Left lung (tissue), 10 donors: ENCODE results near the gene DLL4. TPM values are rescaled to one million over a fixed set of nuclear protein-coding genes. Genes with fewer than 3 reads are reported as not detected.

ENCODE experiments used
- ATAC-seq: fragments of 200-7000 bp; cut with Tn5 transposase; one replicate; pipeline ENCODE4 v1.9.1; 2020; ENCODE audit warnings: moderate library complexity
- DNase-seq, 4 donors: peaks; one replicate each; pipeline ENCODE4 v3.0.0-alpha.2; 2013 to 2020
- H3K27ac ChIP-seq, 2 donors: fragments of 200-600 bp; sonication (generic) in 1 of 2; one replicate each; pipeline versions ENCODE4 v1.5.0 to v1.8.0; 2020 to 2021
- H3K27me3 ChIP-seq, 2 donors: fragments of 200-600 bp; sonication (generic) in 1 of 2; one replicate each; pipeline versions ENCODE4 v1.5.0 to v1.8.0; 2020 to 2021
- H3K36me3 ChIP-seq, 2 donors: fragments of 200-600 bp; sonication (generic) in 1 of 2; one replicate each; pipeline versions ENCODE4 v1.5.0 to v1.8.0; 2020 to 2021
- H3K4me1 ChIP-seq, 2 donors: fragments of 200-600 bp; one replicate each; pipeline ENCODE4 v1.8.0; 2021
- H3K4me3 ChIP-seq, 2 donors: fragments of 200-600 bp; sonication (generic) in 1 of 2; one replicate each; pipeline versions ENCODE4 v1.5.0 to v1.8.0; 2020 to 2021; ENCODE audit warnings: mild to moderate bottlenecking in 1 of 2
- H3K9me3 ChIP-seq, 2 donors: fragments of 200-600 bp; sonication (generic) in 1 of 2; one replicate each; pipeline versions ENCODE4 v1.5.0 to v1.8.0; 2020 to 2021
- intact Hi-C, 2 donors: fragments of 100-400 bp; cut with DNase I; formaldehyde crosslinking; loops; one replicate each; pipeline versions ENCODE4 v1.11.2 to v1.14.2; 2022
- polyA plus RNA-seq, 6 donors: library from polyadenylated mRNA; unstranded; fragments of 120-200 nt; gene quantifications; one replicate each; pipeline ENCODE4 v1.2.1, GENCODE V29; 2013; ENCODE audit not compliant: insufficient read length in 6 of 6
- total RNA-seq, 2 donors: library from RNA; stranded (reverse); fragmentation: NEBNext Ultra II Directional; extraction: Animal tissue kit (Norgen Biotek cat#: 25700); gene quantifications; one replicate each; pipeline ENCODE4 v1.2.1, GENCODE V29; 2021
- TF ChIP-seq, protein P1 (sequence below), 2 donors: fragments of 200-600 bp; sonication (generic) in 1 of 2; IDR thresholded peaks; one replicate each; pipeline versions ENCODE4 v1.5.0 to v1.8.0; 2021; ENCODE audit warnings: antibody characterized with exemption in 2 of 2
- donor health status: DM: no; HTN: yes; CAD: no.
- donor health status: DM: no; HTN: no; CAD: no.

DLL4 gene
- total and polyA plus RNA-seq, 8 donors: 10.4 to 23.7 (median 18.7) TPM

DNA sequence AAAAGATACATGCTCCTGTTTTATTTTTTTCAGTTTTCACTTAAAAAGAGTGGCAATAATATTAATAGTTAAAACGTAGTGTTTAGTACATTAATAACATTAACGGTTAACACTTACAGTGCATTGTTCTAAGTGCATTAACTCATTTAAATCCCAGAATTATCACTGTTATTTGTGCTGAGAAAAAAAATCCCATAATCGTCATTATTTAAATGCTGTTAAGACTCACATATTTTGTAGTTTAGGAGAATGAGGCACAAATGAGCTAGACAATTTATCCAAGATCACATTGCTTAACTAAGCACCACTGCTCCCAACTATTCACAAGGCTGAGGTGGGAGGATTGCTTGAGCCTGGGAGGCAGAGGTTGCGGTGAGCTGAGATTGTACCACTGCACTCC is 59.0 kb downstream of the DLL4 start:
- no peak overlapping the region for H3K4me3 ChIP-seq
- no peaks in the 10 kb centered on the region for H3K9me3 ChIP-seq
- intact Hi-C loops: no loop called here
- H3K27ac ChIP-seq: no peak overlapping the region
- peaks cover 0 to 91% of the 10 kb centered on the region in 2 donors for H3K36me3 ChIP-seq
- TF ChIP-seq, protein P1, sequence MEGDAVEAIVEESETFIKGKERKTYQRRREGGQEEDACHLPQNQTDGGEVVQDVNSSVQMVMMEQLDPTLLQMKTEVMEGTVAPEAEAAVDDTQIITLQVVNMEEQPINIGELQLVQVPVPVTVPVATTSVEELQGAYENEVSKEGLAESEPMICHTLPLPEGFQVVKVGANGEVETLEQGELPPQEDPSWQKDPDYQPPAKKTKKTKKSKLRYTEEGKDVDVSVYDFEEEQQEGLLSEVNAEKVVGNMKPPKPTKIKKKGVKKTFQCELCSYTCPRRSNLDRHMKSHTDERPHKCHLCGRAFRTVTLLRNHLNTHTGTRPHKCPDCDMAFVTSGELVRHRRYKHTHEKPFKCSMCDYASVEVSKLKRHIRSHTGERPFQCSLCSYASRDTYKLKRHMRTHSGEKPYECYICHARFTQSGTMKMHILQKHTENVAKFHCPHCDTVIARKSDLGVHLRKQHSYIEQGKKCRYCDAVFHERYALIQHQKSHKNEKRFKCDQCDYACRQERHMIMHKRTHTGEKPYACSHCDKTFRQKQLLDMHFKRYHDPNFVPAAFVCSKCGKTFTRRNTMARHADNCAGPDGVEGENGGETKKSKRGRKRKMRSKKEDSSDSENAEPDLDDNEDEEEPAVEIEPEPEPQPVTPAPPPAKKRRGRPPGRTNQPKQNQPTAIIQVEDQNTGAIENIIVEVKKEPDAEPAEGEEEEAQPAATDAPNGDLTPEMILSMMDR (IDR thresholded peaks at IDR 0.05): no peak
- DNase-seq (no peak), ATAC-seq (no peak)
- no peaks in the 10 kb centered on the region for H3K27me3 ChIP-seq
- no peaks in the 10 kb centered on the region for H3K4me1 ChIP-seq

Other genes with a start within 250 kb of the DLL4 start
- 1 to 10 TPM; 4.4 to 4.8 TPM for gene RAD51, start 234.2 kb upstream of the DLL4 start, total RNA-seq
- 10 to 100 TPM in 5 of 6 donors, 1 to 10 TPM in 1; 8.9 to 15.6 (median 13.0) TPM for gene RAD51, start 234.2 kb upstream of the DLL4 start, polyA plus RNA-seq
- gene RMDN3, start 174.1 kb upstream of the DLL4 start, total RNA-seq: 10 to 100 TPM; 60.4 to 83.1 TPM
- gene RMDN3, start 174.1 kb upstream of the DLL4 start, polyA plus RNA-seq: 10 to 100 TPM; 30.8 to 40.1 (median 33.9) TPM
- gene GCHFR, start 165.3 kb upstream of the DLL4 start, total RNA-seq: 10 to 100 TPM; 42.1 to 61.5 TPM
- gene GCHFR, start 165.3 kb upstream of the DLL4 start, polyA plus RNA-seq: 10 to 100 TPM; 12.7 to 18.6 (median 15.7) TPM
- gene C15orf62, start 159.4 kb upstream of the DLL4 start, total RNA-seq: under 1 TPM; 0.32 to 0.71 TPM
- 1 to 10 TPM; 3.2 to 4.6 (median 4.0) TPM for gene C15orf62, start 159.4 kb upstream of the DLL4 start, polyA plus RNA-seq
- gene ZFYVE19, start 122.3 kb upstream of the DLL4 start, total RNA-seq: 10 to 100 TPM; 23.6 to 26.2 TPM
- gene ZFYVE19, start 122.3 kb upstream of the DLL4 start, polyA plus RNA-seq: 10 to 100 TPM; 29.4 to 32.3 (median 30.6) TPM
- gene DNAJC17, start 121.9 kb upstream of the DLL4 start, total RNA-seq: 10 to 100 TPM; 24.3 to 32.6 TPM
- gene DNAJC17, start 121.9 kb upstream of the DLL4 start, polyA plus RNA-seq: 10 to 100 TPM; 36.1 to 50.1 (median 44.0) TPM
- gene PPP1R14D, start 100.6 kb upstream of the DLL4 start, total RNA-seq: under 1 TPM in 1 of 2 donors, not detected in 1; 0.47 TPM
- gene PPP1R14D, start 100.6 kb upstream of the DLL4 start, polyA plus RNA-seq: under 1 TPM; 0.20 to 0.50 (median 0.32) TPM
- gene SPINT1, start 85.3 kb upstream of the DLL4 start, total RNA-seq: 100 to 1,000 TPM; 102 to 160 TPM
- gene SPINT1, start 85.3 kb upstream of the DLL4 start, polyA plus RNA-seq: 10 to 100 TPM; 51.8 to 72.8 (median 63.6) TPM
- gene RHOV, start 55.1 kb upstream of the DLL4 start, total RNA-seq: 1 to 10 TPM in 1 of 2 donors, under 1 TPM in 1; 0.55 to 1.5 TPM
- under 1 TPM; 0.31 to 0.76 (median 0.53) TPM for gene RHOV, start 55.1 kb upstream of the DLL4 start, polyA plus RNA-seq
- 10 to 100 TPM; 26.3 to 29.0 TPM for gene VPS18, start 34.9 kb upstream of the DLL4 start, total RNA-seq
- gene VPS18, start 34.9 kb upstream of the DLL4 start, polyA plus RNA-seq: 10 to 100 TPM in 5 of 6 donors, 1 to 10 TPM in 1; 9.2 to 13.7 (median 12.9) TPM
- 1 to 10 TPM; 3.5 to 5.8 TPM for gene CHAC1, start 24.1 kb downstream of the DLL4 start, total RNA-seq
- 1 to 10 TPM in 5 of 6 donors, under 1 TPM in 1; 0.78 to 1.6 (median 1.1) TPM for gene CHAC1, start 24.1 kb downstream of the DLL4 start, polyA plus RNA-seq
- gene INO80, start 186.9 kb downstream of the DLL4 start, total RNA-seq: 10 to 100 TPM; 20.1 to 31.0 TPM
- gene INO80, start 186.9 kb downstream of the DLL4 start, polyA plus RNA-seq: 10 to 100 TPM; 23.7 to 27.6 (median 26.0) TPM